Mesodermal cell (in vitro differentiated cells): ENCODE measurements around the gene CT45A9. TPM values are rescaled to one million over a fixed set of nuclear protein-coding genes. Genes with fewer than 3 reads are reported as not detected.
"Not testable (repeated sequence)": the region's sequence is repeated elsewhere in the genome, so short reads cannot be mapped to it uniquely, and the experiment has no call there.

Source experiments
- H3K27ac ChIP-seq: 2 replicates; pipeline ENCODE4 v1.7.0; 2013; ENCODE audit warnings: mild to moderate bottlenecking, low read depth, low read length, moderate library complexity; ENCODE audit not compliant: severe bottlenecking
- H3K36me3 ChIP-seq: 2 replicates; pipeline ENCODE4 v1.7.1; 2013; ENCODE audit warnings: mild to moderate bottlenecking, low read length, moderate library complexity; ENCODE audit not compliant: control insufficient read depth, insufficient read depth
- H3K4me1 ChIP-seq: one replicate; pipeline ENCODE4 v1.7.1; 2013; ENCODE audit warnings: mild to moderate bottlenecking, low read length; ENCODE audit not compliant: insufficient read depth, control insufficient read depth, poor library complexity, severe bottlenecking
- H3K4me3 ChIP-seq: 2 replicates; pipeline ENCODE4 v1.7.0; 2013; ENCODE audit warnings: low read length, control low read depth, mild to moderate bottlenecking; ENCODE audit not compliant: insufficient read depth, poor library complexity, severe bottlenecking; ENCODE audit errors: extremely low read depth
- H3K9me3 ChIP-seq: 2 replicates; pipeline ENCODE4 v1.7.1; 2013; ENCODE audit warnings: mild to moderate bottlenecking, low read length, moderate library complexity; ENCODE audit not compliant: control insufficient read depth
- WGBS, 2 experiments: methylation state at CpG; one replicate each; pipeline ENCODE4 v1.1.5; 2013; ENCODE audit warnings: missing lambda C conversion rate in 2 of 2; ENCODE audit not compliant: insufficient coverage in 2 of 2; 5-methylcytosine and 5-hydroxymethylcytosine counted together
- polyA plus RNA-seq, 2 experiments: library from polyadenylated mRNA; stranded (reverse); fragments of 50-300 nt; gene quantifications; one replicate each; pipeline ENCODE4 v1.2.3, GENCODE V29; 2013

CT45A9 gene, protein sequence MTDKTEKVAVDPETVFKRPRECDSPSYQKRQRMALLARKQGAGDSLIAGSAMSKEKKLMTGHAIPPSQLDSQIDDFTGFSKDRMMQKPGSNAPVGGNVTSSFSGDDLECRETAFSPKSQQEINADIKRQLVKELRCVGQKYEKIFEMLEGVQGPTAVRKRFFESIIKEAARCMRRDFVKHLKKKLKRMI
- not detected for polyA plus RNA-seq (2013, experiment 1 of 2)
- polyA plus RNA-seq (2013, experiment 2 of 2) = not detected

DNA sequence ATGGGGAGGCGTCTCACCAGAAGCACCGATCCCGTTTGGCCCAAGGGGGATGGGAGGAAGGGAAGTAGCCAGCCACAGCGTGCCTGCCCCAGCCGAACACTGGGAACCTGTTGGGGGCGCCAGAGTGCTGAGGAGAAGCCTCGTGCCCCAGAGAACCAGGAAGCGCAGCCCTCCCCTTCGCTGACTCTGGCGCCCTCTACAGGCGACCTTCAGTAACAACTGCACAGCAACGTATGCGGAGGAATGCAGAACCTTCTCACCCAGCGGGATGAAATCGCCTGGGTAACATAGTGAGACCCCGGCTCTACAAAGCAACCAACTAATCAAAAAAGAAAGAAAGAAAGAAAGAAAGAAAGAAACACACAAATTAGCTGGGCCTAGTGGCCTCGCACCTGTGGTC is at the start of gene CT45A9:
CT45A9 (minus strand) TSS at position 101 of the 400 bp plus-strand sequence. CDS start 3,751 bp downstream, outside the sequence.
- not testable (repeated sequence) for H3K27ac ChIP-seq, H3K36me3 ChIP-seq, H3K4me3 ChIP-seq, H3K4me1 ChIP-seq, H3K9me3 ChIP-seq
- WGBS, 2 experiments = no CpG with 5 or more reads among the region's 17 CpGs

DNA sequence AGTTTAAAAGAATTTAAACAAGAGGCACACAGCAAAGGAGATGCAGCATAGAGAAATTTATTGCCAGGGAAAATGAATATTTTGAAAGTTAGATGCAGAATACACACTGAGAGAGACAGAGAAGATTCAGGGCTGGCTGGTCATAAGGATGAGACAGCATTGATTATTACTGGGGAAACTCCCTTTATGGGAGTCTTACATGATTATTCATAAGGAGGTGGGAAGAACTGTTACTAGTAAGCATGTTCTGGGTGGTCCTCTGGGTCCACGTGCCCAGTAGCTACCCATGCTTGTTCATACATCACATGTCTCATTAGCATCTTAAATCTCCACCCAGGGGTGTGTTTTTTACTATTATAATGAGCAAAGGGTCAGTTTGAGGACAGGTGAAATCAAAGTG is 48.9 kb upstream of the CT45A9 start:
- H3K36me3 ChIP-seq, H3K4me1 ChIP-seq, H3K27ac ChIP-seq, H3K4me3 ChIP-seq, H3K9me3 ChIP-seq: not testable (repeated sequence)
- WGBS, 2 experiments = no CpG with 5 or more reads among the region's 1 CpG

DNA sequence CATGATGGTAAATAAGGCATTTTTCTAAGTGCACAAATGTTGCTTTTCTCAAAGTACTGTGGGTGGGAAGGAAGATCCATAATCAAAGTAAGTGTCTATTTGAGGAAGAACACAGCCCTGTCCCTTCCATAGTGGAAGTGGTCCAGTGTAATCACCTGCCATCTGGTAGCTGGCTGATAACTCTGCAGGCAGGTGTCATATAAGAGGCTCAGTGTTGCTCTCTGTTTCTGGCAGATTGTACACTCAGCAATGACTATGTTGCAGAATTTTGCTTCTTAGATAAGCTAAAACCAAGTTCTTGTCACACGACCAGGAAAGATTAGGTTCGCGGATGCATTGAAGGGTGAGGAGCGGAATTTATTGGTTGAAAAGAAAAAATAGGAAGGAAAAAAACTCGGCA is 42.8 kb upstream of the CT45A9 start:
- Histone ChIP-seq H3K9me3 (no peaks in the 10 kb centered on the region), H3K36me3 (no peaks in the 10 kb centered on the region), H3K4me1 (no peaks in the 10 kb centered on the region), H3K4me3 (no peak overlapping the region), H3K27ac (no peak overlapping the region)
- WGBS, 2 experiments = 90% methylated on average over 4 of the region's 5 CpGs; no CpG with 5 or more reads in 1 of the 2 experiments

DNA sequence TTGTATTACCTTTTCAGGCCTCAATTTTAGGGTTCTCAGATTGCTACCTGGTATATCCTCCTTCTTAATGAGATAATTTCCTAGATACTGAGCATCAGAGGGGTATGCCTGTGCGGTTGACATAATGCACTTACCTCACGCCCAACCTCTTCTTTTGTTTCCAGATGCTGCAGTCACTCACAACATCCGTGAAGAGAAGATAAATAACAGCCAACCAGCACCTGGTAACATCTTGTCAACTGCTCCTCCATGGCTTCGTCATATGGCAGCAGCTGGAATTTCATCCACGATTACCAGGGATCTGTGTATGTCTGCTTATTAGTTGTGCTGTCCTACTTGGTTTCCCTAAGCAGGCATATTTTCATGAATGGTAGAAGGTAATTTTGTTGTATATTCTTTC is 38.6 kb upstream of the CT45A9 start:
- Histone ChIP-seq H3K4me3 (no peak overlapping the region), H3K4me1 (no peaks in the 10 kb centered on the region), H3K9me3 (no peaks in the 10 kb centered on the region), H3K36me3 (no peaks in the 10 kb centered on the region), H3K27ac (no peak overlapping the region)
- WGBS, 2 experiments = no CpG with 5 or more reads among the region's 5 CpGs

DNA sequence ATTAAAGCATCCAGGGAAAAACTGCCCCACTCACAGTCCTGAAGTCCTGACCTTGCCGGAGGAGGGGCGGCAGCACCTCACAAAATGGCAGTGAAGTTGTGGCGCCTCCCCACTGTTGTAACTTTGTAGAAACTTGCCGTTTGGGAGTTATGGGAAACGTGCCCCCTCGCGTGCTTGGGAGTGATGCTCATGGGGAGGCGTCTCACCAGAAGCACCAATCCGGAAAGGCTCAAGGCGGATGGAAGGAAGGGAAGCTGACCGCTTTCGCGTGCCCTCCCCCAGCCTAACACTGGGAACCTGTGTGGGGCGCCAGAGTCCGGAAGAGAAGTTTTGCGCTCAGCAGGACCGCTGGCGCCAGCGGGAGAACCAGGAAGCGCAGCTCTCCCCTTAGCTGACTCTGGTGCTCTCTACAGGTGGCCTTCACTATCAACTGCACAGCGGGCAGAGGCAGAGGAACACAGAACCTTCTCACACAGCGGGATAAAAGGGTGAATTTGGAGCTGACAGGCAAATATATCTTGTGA is 21.7 kb upstream of the CT45A9 start, which contains the start of the genes CT45A10 and SAGE1:
CT45A10 (minus strand) TSS at position 151 of the 524 bp plus-strand sequence. CDS start 8,100 bp downstream, outside the sequence.
SAGE1 (plus strand) TSS at position 423 of the 524 bp plus-strand sequence. CDS start 2,527 bp downstream, outside the sequence.
- Histone ChIP-seq H3K4me3 (no peak within 1 kb of the TSS), H3K4me1 (no peaks in the 10 kb centered on the region), H3K9me3 (no peaks in the 10 kb centered on the region), H3K27ac (no peak within 1 kb of the TSS), H3K36me3 (no peaks in the 10 kb centered on the region)
- 76 to 83% methylated on average over 6 to 7 of the region's 22 CpGs for WGBS, 2 experiments

DNA sequence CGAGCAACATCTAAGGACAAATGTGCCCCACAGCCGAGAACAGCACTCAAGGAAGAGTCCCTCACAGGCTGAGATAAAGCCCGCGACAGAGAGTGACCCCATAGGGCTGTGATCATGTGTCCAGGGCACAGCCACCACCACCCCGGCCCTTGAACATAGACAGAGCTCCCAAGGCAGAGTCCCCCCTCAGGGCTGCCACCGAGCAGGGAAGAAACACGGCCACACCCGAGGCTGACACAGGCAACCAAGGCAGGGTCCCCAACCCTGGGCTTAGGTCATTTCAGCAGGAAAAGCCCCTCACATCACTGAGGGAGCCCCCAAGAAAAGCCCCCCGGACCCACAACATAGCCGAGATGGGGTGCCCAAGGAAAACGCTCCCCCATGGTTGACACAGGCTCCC is 21.2 kb upstream of the CT45A9 start:
- WGBS, 2 experiments = 80 to 90% methylated on average over 2 to 3 of the region's 11 CpGs
- no peaks in the 10 kb centered on the region for H3K4me1 ChIP-seq
- H3K4me3 ChIP-seq = no peak overlapping the region
- H3K9me3 ChIP-seq = no peaks in the 10 kb centered on the region
- H3K27ac ChIP-seq = no peak overlapping the region
- no peaks in the 10 kb centered on the region for H3K36me3 ChIP-seq

DNA sequence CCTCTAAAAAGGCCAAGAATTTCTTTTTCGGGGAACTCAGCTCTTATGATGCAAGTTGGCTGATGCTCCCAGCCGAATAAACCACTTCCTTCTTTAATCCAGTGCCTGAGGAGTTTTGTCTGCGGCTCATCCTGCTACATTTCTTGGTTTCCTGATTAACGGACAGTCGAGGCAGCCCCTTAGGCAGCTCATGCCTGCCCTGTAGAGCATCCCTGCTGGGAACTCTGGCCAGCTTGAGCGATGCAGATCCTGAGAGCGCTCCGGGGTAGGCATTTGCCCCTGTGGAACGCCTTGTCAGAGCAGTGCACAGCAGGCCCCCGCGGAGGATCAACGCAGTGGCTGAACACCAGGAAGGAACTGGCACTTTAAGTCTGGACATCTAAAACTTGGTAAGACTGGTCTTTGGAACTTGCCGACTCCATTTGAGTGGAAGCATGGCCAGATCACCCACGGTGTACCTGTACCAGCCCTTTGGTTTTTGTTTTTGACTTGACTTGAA is 18.5 kb upstream of the CT45A9 start:
- WGBS, 2 experiments = 91% methylated on average over 8 of the region's 14 CpGs; no CpG with 5 or more reads in 1 of the 2 experiments
- Histone ChIP-seq H3K4me3 (no peak overlapping the region), H3K36me3 (no peaks in the 10 kb centered on the region), H3K27ac (no peak overlapping the region), H3K9me3 (no peaks in the 10 kb centered on the region), H3K4me1 (no peaks in the 10 kb centered on the region)

DNA sequence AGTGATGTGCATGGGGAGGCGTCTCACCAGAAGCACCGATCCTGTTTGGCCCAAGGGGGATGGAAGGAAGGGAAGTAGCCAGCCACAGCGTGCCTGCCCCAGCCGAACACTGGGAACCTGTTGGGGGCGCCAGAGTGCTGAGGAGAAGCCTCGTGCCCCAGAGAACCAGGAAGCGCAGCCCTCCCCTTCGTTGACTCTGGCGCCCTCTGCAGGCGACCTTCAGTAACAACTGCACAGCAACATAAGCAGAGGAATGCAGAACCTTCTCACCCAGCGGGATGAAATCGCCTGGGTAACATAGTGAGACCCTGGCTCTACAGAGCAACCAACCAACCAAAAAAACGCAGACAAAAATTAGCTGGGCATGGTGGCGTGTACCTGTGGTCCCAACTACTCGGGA is 17.4 kb upstream of the CT45A9 start:
- WGBS, 2 experiments = 100% methylated on average over 1 of the region's 15 CpGs; no CpG with 5 or more reads in 1 of the 2 experiments

DNA sequence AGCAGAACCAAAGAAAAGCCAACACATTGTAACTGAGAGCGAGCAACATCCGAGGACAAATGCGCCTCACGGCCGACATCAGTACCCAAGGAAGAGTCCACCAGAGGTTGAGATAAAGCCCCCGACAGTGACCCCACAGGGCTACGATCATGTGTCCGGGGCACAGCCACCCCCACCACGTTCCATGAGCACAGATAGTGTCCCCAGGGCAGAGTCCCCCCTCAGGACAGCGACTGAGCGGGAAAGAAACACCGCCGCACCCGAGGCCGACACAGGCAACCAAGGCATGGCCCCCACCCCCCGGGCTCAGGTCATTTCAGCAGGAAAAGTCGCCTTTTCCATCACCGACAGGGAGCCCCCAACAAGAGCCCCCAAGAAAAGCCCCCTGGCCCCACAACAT is 16.6 kb upstream of the CT45A9 start:
- H3K36me3 ChIP-seq, H3K27ac ChIP-seq, H3K4me1 ChIP-seq, H3K9me3 ChIP-seq, H3K4me3 ChIP-seq: not testable (repeated sequence)
- 100% methylated on average over 1 to 3 of the region's 18 CpGs for WGBS, 2 experiments

More for the DNA sequence above, 17.4 kb upstream of the CT45A9 start:
- not testable (repeated sequence) for H3K4me1 ChIP-seq, H3K9me3 ChIP-seq, H3K36me3 ChIP-seq, H3K4me3 ChIP-seq, H3K27ac ChIP-seq

DNA sequence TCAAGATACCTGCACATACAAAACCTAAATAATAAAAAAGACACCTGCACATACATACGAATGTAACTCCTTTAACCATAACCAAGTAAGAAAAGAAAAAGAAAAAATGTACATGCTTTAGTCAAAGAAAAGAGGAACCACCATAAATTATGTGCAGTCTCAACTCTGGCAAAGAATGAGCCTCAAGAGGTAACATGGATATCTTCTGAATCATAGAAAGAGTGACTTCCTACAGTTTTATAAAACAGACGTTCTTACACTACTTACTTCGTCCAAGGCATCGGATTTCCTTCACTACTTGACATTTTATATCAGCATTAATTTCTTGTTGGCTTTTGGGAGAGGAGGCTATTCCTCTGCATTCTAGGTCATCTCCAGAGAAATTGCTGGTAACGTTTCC is 11.1 kb upstream of the CT45A9 start:
- not testable (repeated sequence) for H3K4me1 ChIP-seq, H3K9me3 ChIP-seq, H3K4me3 ChIP-seq, H3K27ac ChIP-seq, H3K36me3 ChIP-seq
- WGBS, 2 experiments = no CpG with 5 or more reads among the region's 5 CpGs

DNA sequence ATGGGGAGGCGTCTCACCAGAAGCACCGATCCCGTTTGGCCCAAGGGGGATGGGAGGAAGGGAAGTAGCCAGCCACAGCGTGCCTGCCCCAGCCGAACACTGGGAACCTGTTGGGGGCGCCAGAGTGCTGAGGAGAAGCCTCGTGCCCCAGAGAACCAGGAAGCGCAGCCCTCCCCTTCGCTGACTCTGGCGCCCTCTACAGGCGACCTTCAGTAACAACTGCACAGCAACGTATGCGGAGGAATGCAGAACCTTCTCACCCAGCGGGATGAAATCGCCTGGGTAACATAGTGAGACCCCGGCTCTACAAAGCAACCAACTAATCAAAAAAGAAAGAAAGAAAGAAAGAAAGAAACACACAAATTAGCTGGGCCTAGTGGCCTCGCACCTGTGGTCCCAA is 17.2 kb downstream of the CT45A9 start, which contains the start of gene CT45A8:
CT45A8 (minus strand) TSS at position 101 of the 400 bp plus-strand sequence. CDS start 3,755 bp downstream, outside the sequence.
- H3K4me1 ChIP-seq, H3K36me3 ChIP-seq, H3K27ac ChIP-seq, H3K9me3 ChIP-seq, H3K4me3 ChIP-seq: not testable (repeated sequence)
- no CpG with 5 or more reads among the region's 17 CpGs for WGBS, 2 experiments
